HEK293T (cell line): ENCODE results near the gene PREP.

ENCODE experiments used
- CTCF ChIA-PET: fragments of 350-600 bp; formaldehyde crosslinking; extraction: SDS; loops from one replicate; lab custom pipeline; 2021; ENCODE audit warnings: antibody characterized with exemption, inconsistent platforms; lab: Yijun Ruan, JAX
- POLR2A ChIA-PET: fragments of 350-600 bp; formaldehyde crosslinking; extraction: SDS; loops from one replicate; lab custom pipeline; 2020; ENCODE audit warnings: antibody characterized with exemption, inconsistent platforms; lab: Yijun Ruan, JAX
- DNase-seq: peaks from one replicate; pipeline ENCODE4 v3.0.0; 2012; ENCODE audit warnings: mixed read lengths; ENCODE audit errors: extremely low spot score
- ARNT ChIP-seq: fragments of 450-650 bp; IDR thresholded peaks from 2 replicates; pipeline ENCODE4 v1.6.1; 2017; ENCODE audit warnings: mild to moderate bottlenecking
- BHLHE40 ChIP-seq: fragments of 450-650 bp; IDR thresholded peaks from 2 replicates; pipeline ENCODE4 v1.6.1; 2016; ENCODE audit warnings: mild to moderate bottlenecking, moderate library complexity, borderline replicate concordance
- CTBP1 ChIP-seq: fragments of 450-650 bp; IDR thresholded peaks from 2 replicates; pipeline ENCODE4 v1.6.1; 2016; ENCODE audit warnings: borderline replicate concordance
- ELF4 ChIP-seq: fragments of 450-650 bp; IDR thresholded peaks from 2 replicates; pipeline ENCODE4 v1.6.1; 2017; ENCODE audit warnings: antibody characterized with exemption
- FOXA1 ChIP-seq: fragments of 450-650 bp; IDR thresholded peaks from 2 replicates; pipeline ENCODE4 v1.6.1; 2016; ENCODE audit warnings: mild to moderate bottlenecking
- FOXK2 ChIP-seq: fragments of 450-650 bp; IDR thresholded peaks from 2 replicates; pipeline ENCODE4 v1.6.1; 2016; ENCODE audit warnings: mild to moderate bottlenecking
- FOXM1 ChIP-seq: fragments of 450-650 bp; IDR thresholded peaks from 2 replicates; pipeline ENCODE4 v1.6.1; 2017; ENCODE audit warnings: mild to moderate bottlenecking, borderline replicate concordance
- HDGF ChIP-seq: fragments of 450-650 bp; IDR thresholded peaks from 2 replicates; pipeline ENCODE4 v1.6.1; 2017; ENCODE audit warnings: antibody characterized with exemption, borderline replicate concordance
- L3MBTL2 ChIP-seq: fragments of 450-650 bp; conservative IDR thresholded peaks from 2 replicates; pipeline ENCODE4 v1.6.1; 2016; ENCODE audit warnings: mild to moderate bottlenecking
- LEF1 ChIP-seq: fragments of 450-650 bp; IDR thresholded peaks from 2 replicates; pipeline ENCODE4 v1.6.1; 2017; ENCODE audit warnings: mild to moderate bottlenecking, borderline replicate concordance
- NFRKB ChIP-seq: fragments of 450-650 bp; IDR thresholded peaks from 2 replicates; pipeline ENCODE4 v1.6.1; 2016; ENCODE audit warnings: mild to moderate bottlenecking, moderate library complexity
- PKNOX1 ChIP-seq: fragments of 450-650 bp; IDR thresholded peaks from 2 replicates; pipeline ENCODE4 v1.6.1; 2016
- SP1 ChIP-seq: fragments of 450-650 bp; IDR thresholded peaks from 2 replicates; pipeline ENCODE4 v1.6.1; 2017
- SUZ12 ChIP-seq: fragments of 450-650 bp; IDR thresholded peaks from 2 replicates; pipeline ENCODE4 v1.6.1; 2016; ENCODE audit warnings: mild to moderate bottlenecking
- TARDBP ChIP-seq: fragments of 450-650 bp; IDR thresholded peaks from 2 replicates; pipeline ENCODE4 v1.6.1; 2016
- ZNF384 ChIP-seq: fragments of 450-650 bp; IDR thresholded peaks from 2 replicates; pipeline ENCODE4 v1.6.1; 2016

Gene PREP

DNA sequence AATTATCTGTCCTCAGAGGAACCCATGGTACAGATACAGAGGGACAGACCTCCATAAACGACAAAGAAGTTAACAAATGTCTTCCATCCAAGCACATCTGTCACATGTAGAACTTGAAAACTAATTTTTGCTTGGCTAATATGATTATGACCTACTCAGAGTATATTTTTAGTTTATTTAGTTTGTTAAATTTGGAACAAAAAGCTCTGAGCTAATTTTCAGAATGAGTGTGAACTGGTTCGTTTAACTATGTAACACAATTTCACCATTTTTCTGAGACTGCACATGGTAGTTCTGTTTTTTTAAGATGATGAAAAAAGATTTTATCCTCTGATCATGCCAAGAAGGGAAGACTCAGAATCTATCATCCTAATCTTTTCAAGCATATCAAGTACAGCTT, 34.4 kb upstream of the PREP start:
- ChIA-PET POLR2A (no interaction called here), CTCF (no interaction called here)
- TF ChIP-seq FOXK2 (no peak), L3MBTL2 (no peak), ELF4 (no peak), PKNOX1 (no peak), HDGF (no peak), FOXA1 (no peak)
- DNase-seq = no peak

DNA sequence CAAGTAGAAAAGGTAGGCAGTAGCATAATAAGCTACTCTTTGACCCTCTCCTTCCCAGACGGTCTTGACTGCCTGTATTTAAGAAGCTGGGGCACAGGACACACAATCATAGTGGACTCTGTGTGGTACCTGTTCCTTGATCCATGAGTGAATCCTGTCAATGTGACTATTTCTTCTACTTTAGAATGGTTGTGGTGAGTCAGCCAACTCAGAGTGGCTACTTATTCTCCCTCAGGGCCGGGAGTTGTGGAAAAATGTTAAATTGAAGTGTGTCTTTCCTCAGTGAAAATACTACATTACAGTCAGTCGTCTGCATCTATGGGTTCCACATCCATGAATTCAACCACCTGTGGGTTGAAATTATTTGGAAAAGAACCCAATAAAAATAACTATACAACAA, 30.8 kb upstream of the PREP start:
- POLR2A ChIA-PET = no interaction called here
- CTCF ChIA-PET = no interaction called here
- DNase-seq = no peak
- TF ChIP-seq PKNOX1 = no peak
- no peak for TF ChIP-seq ZNF384
- TF ChIP-seq ELF4 = no peak
- TF ChIP-seq LEF1 = no peak
- no peak for TF ChIP-seq CTBP1
- TF ChIP-seq FOXA1 = no peak
- TF ChIP-seq FOXM1 = no peak
- TF ChIP-seq NFRKB = no peak
- no peak for TF ChIP-seq SP1
- TF ChIP-seq L3MBTL2 = no peak
- TF ChIP-seq HDGF = no peak
- TF ChIP-seq SUZ12 = no peak
- no peak for TF ChIP-seq FOXK2

- ChIA-PET POLR2A (no interaction called here), CTCF (interaction anchor here (1.2 kb wide), 1 partner anchor 13 kb away, joined by 3 read pairs; no protein-coding TSS in a partner anchor)
- no peak for DNase-seq
- no peak for TF ChIP-seq NFRKB
- no peak for TF ChIP-seq CTBP1
- no peak for TF ChIP-seq FOXA1
- TF ChIP-seq ARNT = no peak
Measured at GRCh38 chr6:105432797-105433196, 29.9 kb upstream of the PREP start.

- TF ChIP-seq SUZ12 (no peak), FOXM1 (no peak), CTBP1 (no peak), NFRKB (no peak), ZNF384 (no peak), FOXA1 (no peak), SP1 (no peak), PKNOX1 (no peak), HDGF (no peak), ARNT (no peak), L3MBTL2 (no peak), ELF4 (no peak)
- peak; percentile 38 for DNase-seq
- POLR2A ChIA-PET = no interaction called here
- CTCF ChIA-PET = interaction anchor here (0.6 to 1.7 kb wide), 15 partner anchors 28 to 870 kb away, joined by 3 to 14 read pairs (median 4); partner anchors contain the start of gene PREP
Measured at GRCh38 chr6:105431226-105431625, 28.3 kb upstream of the PREP start.

DNA sequence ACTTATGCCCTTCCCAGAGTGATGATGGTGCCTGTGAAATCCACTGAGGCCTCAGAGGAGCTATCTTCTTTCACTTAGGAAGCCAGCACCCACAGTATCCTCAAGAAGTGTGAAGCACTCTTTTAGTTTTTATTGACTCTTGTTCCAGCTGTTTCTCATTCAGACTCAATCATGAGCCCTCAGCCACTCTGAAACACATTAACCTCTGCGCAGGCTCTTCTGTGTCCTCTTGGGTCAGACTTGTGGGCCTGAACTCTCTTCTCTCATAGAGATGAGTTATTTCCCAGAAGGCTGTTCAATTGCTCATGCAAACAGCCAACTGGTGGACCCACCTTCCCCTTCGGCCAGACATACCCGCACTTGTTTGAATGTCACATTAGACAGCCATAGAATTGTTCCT, 27.8 kb upstream of the PREP start:
- POLR2A ChIA-PET = no interaction called here
- CTCF ChIA-PET = interaction anchor here (1.0 to 1.7 kb wide), 4 partner anchors 33 to 793 kb away, joined by 3 to 14 read pairs (median 5); no protein-coding TSS in a partner anchor
- no peak for TF ChIP-seq FOXM1
- TF ChIP-seq FOXK2 = no peak
- no peak for TF ChIP-seq ZNF384
- no peak for TF ChIP-seq FOXA1
- no peak for TF ChIP-seq SUZ12
- TF ChIP-seq ELF4 = no peak
- no peak for TF ChIP-seq ARNT
- TF ChIP-seq NFRKB = no peak
- no peak for TF ChIP-seq SP1
- no peak for TF ChIP-seq BHLHE40
- no peak for TF ChIP-seq TARDBP
- TF ChIP-seq L3MBTL2 = no peak
- no peak for DNase-seq

DNA sequence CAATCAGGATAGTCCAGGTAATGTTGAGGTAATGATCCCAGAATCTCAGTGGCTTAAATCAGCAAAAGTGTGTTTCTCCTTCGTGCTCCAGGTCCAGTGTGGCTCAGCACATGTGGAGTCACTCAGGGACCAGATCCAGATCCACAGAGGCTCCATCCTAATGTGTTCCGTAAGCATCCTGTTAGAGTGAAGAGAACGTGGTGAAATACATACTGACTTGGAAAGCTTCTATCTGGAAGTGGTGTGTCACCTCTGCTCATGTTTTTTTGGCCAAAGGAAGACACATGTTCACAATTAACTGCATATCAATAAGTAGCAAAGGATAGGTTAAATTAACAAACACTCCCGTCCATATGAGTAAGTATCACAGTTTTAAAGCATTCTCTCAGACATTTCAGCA, 26.8 kb upstream of the PREP start:
- CTCF ChIA-PET = no interaction called here
- DNase-seq = no peak
- POLR2A ChIA-PET = no interaction called here
- no peak for TF ChIP-seq HDGF

DNA sequence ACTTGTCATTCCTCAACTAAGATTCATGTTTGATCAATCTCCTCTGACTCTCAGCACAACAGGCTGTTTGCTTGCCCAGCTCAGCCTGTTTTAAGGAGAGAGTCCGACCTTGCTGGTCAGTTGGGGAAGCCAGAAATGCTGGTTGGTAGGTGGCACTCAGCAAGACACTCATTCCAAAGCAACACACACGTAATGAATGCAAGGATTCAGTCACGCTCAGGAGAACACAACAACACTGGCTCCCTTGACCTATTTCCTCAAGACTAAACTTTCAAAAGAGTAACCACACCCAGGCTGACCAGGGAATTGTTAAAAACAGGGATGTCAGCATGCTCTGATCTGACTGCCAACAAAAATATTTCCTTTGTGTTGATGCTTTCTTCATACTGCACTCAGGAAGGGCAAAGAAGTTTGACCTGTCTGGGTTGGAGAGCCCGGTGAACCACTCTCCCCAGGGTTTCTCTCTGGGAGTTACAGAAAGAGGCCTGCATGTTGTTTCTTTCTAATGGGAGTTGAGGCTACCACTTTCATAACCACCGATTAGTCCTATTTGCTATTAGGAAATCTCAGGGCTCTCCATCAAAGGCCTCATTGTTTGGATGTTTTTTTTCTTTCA, 25.6 kb upstream of the PREP start:
- no peak for TF ChIP-seq L3MBTL2
- TF ChIP-seq HDGF = no peak
- DNase-seq = no peak
- POLR2A ChIA-PET = no interaction called here
- CTCF ChIA-PET = no interaction called here
